ENCODE results near the gene JAM2. TPM values are rescaled to one million over a fixed set of nuclear protein-coding genes. Genes with fewer than 3 reads are reported as not detected.

JAM2 gene
- total RNA-seq, 4 donors from 2014 or later, result 27.6 to 85.5 (median 35.1) TPM

- H3K9me3 ChIP-seq, result no peaks in the 10 kb centered on the region
- DNase-seq, result no peak
- intact Hi-C loops (cut with DNase I; ENCODE audit: low total_unique reads), result no loop called here
- no peak overlapping the region for H3K27ac ChIP-seq
- no peaks in the 10 kb centered on the region for H3K27me3 ChIP-seq
- no peaks in the 10 kb centered on the region for H3K4me1 ChIP-seq
- H3K4me3 ChIP-seq, result no peak overlapping the region
- no peaks in the 10 kb centered on the region for H3K36me3 ChIP-seq
- TF ChIP-seq POLR2A (IDR thresholded peaks at IDR 0.05), result no peak
- TF ChIP-seq CTCF (IDR thresholded peaks at IDR 0.05), result no peak
These were observed 21.2 kb downstream of the JAM2 start for GRCh38 chr21:25660233-25660632.

- no peak overlapping the region for H3K4me3 ChIP-seq
- no peak for DNase-seq
- intact Hi-C loops (cut with DNase I; ENCODE audit: low total_unique reads), result no loop called here
- TF ChIP-seq POLR2A (IDR thresholded peaks at IDR 0.05), result no peak
- no peak for TF ChIP-seq CTCF (IDR thresholded peaks at IDR 0.05)
- no peaks in the 10 kb centered on the region for H3K36me3 ChIP-seq
- no peaks in the 10 kb centered on the region for H3K9me3 ChIP-seq
- H3K27me3 ChIP-seq, result no peaks in the 10 kb centered on the region
- no peak overlapping the region for H3K27ac ChIP-seq
- no peaks in the 10 kb centered on the region for H3K4me1 ChIP-seq
These were observed 25.5 kb downstream of the JAM2 start for GRCh38 chr21:25664491-25664931.

DNA sequence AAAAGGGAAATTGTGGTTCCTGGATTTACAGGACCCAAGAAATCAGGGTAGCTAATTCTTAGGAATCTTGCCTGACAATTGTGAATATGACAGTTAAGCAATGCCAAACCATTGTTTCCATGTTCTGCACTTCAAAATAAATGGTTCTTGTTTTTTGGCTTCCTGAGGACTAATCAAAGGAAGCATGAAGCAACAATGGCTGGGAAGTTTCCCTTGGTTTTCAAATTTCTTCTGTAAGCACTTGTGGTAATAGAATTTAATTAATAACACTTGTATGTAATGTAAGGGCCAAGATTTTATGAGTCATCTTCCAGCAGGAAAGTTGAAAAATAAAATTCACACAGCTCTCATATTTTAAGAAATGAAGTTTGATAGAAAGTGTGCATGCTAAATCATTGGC, 31.7 kb downstream of the JAM2 start:
- Histone ChIP-seq H3K4me1 (no peaks in the 10 kb centered on the region), H3K27me3 (no peaks in the 10 kb centered on the region), H3K9me3 (no peaks in the 10 kb centered on the region), H3K36me3 (no peaks in the 10 kb centered on the region), H3K4me3 (no peak overlapping the region), H3K27ac (peak overlapping the region; percentile 52 to 61)
- TF ChIP-seq CTCF (IDR thresholded peaks at IDR 0.05) (no peak), POLR2A (IDR thresholded peaks at IDR 0.05) (no peak)
- intact Hi-C loops (cut with DNase I; ENCODE audit: low total_unique reads), result no loop called here
- DNase-seq, result no peak

DNA sequence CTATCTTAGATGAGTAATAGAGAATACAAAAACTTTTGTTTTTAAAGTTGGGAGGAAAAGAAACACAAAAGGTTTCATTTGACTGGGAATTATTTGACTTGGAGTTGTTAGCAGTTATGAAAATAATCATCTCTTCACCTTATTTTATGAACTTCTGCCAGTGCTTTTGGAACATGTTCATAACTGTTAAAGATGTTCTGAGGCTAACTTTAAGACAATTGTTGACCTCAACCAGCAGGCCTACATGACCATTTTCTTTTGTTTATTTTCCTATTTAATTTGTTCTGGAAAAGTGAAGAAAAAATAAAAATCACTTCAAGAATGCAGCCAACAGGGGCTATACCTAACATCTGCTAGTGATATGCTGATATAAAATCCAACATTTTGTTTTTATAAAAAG, 37.4 kb downstream of the JAM2 start:
- H3K4me3 ChIP-seq, result no peak overlapping the region
- H3K27ac ChIP-seq, result peak overlapping the region; percentile 1 to 60
- intact Hi-C loops (cut with DNase I; ENCODE audit: low total_unique reads), result no loop called here
- H3K4me1 ChIP-seq, result peaks cover 0 to 7% of the 10 kb centered on the region in 2 donors
- H3K27me3 ChIP-seq, result no peaks in the 10 kb centered on the region
- DNase-seq, result no peak
- TF ChIP-seq CTCF (IDR thresholded peaks at IDR 0.05), result no peak
- no peak for TF ChIP-seq POLR2A (IDR thresholded peaks at IDR 0.05)
- no peaks in the 10 kb centered on the region for H3K9me3 ChIP-seq
- no peaks in the 10 kb centered on the region for H3K36me3 ChIP-seq

GRCh38 chr21:25682382-25682781, 43.3 kb downstream of the JAM2 start:
- Histone ChIP-seq H3K9me3 (no peaks in the 10 kb centered on the region), H3K27me3 (no peaks in the 10 kb centered on the region)
- intact Hi-C loops (cut with DNase I; ENCODE audit: low total_unique reads), result no loop called here

More at GRCh38 chr21:25682382-25682781, 43.3 kb downstream of the JAM2 start:
- Histone ChIP-seq H3K27ac (no peak overlapping the region), H3K4me1 (no peaks in the 10 kb centered on the region), H3K4me3 (no peak overlapping the region), H3K36me3 (no peaks in the 10 kb centered on the region)
- DNase-seq, result no peak
- no peak for TF ChIP-seq CTCF (IDR thresholded peaks at IDR 0.05)
- TF ChIP-seq POLR2A (IDR thresholded peaks at IDR 0.05), result no peak
